ENCODE results near the gene CPM.

The CPM gene

DNA sequence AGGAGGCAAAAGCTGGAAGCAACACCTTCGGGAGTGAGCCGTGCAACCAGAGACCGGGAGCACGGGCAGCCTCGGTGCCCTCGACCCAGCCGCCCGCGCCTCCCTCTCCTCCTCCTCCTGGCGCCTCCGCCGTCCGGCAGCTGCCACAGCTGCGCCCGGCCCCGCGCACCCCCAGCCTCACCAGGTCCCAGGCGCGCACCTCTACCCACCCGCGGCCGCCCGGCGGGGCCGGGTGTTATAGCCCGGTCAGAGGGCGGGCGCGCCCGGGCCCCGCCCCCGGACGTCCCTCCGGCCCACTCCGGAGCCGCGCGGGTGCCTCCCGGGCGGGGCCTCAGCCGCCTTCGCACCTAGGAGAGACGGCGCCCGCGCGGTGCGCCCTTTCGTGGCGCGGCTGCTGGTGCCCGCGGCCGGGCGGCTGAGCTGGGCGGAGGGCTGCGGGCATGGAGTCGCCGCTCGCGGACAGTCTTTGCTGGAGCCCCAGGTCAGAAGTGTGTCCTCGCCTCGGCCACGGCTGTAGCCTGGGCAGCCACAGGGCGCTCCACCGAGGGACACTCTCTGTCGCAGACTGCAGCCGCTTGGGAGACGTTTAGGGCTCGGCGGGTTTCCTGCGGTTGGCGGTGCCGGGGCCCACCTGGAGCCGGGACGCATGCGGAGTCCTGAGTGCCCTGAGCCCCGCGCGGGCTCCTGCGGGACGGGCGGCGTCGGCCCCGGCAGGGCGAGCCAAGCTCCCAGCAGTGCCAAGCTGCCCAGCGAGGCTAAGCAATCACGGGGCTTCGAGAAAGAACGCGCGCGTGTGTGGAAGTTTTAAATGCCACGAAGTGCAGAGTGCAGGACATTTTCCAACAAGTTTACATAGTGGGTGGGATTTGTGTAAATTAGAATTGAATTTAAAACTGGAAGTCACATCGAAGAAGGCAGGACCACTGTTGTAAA is at the start of gene CPM:
TSS of gene CPM (minus strand) at position 211 of the 933 bp plus-strand sequence. CDS start 334 bp downstream, outside the sequence.
- DNase-seq (ENCODE audit: low read depth): no peak

DNA sequence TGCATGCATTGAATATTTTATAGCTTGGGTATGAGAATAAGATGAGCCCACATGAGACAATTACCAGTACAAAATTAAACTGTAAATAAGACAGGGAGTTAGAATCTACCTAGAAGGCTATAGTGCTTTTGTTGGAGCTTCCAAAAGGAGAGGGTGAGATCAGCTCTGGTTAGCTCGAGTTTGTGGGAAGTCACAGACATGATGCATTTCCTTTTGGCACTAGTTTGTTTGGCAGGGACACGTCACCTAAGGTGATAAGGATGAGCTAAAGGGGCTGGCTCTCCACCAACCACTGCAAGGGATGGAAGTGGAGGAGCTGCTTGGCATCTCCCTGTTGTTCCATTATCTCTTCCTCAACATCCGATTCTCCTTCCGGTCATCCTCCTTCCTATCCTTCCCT is 48.5 kb upstream of the CPM start:
- DNase-seq (ENCODE audit: low read depth): no peak

DNA sequence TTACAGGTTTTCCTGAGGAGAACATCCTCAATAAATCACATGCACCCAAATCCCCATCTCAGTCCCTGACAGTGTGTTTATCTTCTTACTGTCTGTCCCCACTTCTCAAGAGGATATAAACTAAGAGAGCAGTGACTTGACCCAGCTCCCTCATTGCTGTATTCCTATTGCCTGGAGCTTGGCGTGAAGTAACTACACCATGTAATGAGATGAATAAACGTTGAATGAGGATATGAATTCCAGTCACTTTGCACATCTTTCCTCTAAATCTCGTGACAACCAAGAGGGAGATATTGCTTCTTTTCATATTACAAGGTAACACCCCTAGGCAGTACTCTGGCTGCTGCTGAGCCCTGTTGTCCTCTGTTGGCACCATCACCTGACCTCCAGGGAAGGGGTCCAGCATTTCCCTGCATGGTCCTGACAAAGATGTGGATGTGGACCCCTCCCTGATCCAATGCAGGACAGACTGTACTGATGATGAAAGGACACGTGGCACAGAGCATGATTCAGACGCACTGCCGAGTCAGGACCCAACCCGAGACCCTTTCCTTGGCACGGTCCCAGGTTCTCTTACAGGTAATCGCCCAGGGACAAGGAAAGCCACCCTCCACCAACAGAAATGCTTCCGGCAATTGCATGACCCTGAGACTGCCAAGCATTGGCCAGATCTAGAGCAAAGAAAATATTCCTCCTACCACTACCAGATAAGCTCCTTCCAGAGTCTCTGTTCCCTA is 47.7 kb upstream of the CPM start:
- no peak for DNase-seq (ENCODE audit: low read depth)

DNA sequence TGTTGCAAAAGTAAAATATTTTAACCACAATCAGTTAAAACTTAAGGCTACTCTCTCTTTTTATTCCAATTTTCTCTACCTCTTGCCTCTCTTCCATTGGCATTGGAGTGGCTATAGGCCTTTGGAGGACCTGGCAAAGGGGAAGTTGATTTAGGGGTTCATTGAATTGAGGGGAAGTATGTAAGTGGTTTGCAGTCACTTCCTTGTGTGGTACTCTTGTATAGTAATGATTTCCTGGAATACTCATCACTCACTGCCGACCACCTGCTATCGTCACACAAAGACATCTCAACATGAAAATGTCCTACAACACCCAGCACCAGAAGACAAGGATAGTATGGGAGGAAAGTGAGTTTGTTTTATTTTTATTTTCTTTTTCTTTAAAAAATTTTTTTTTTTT is 45.7 kb upstream of the CPM start:
- DNase-seq (ENCODE audit: low read depth): no peak

DNA sequence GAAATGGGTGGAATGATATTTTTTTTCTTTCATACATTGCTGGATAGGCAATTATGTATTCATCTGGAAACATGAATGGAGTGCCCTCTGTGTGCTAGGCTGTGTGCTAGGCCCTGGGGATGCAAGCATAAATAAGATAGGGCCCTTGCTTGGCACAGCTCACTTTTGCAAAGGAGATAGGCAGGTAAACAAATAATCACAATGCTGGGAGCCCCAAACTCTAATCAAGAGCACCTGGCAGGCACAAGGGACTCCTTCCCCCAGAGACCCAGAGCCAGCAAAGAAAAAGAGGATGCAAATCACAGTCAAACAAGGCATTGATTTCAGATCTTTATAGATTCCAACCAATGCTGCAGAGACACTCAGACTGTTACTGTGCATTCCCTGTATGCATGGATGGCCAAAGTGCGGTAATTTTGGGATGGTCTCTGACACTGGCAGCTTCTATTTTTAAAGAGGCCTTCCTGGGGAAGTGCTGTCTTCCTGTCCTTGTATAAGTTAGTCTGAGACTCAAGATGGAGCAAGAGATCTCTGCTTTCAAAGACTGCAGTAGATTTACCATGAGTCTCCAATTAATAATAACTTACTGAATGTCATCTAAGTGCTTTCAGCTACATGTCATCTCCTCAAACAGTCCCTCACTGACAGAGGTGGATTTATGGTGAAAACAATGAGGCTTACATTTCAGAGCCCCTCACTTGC is 45.1 kb upstream of the CPM start:
- no peak for DNase-seq (ENCODE audit: low read depth)

DNA sequence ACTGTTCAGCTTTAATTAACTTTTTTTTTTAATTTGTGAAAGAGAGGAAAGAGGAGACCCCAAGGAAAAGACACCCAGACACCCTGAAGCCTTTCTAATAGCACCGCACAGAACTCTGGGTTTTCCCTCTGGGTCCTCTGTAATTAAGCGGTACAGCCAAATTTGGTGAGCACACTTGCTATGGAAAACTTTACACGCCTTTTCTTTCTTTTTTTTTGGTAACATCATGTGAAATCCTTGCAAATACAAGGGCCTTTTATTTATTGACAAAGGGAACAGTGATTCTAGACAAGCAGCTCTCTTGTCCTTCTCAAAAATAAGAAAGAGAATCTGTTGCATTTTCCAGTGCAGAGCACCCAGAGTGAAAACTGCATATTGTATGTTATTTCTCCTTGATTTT is 44.4 kb upstream of the CPM start:
- no peak for DNase-seq (ENCODE audit: low read depth)

DNA sequence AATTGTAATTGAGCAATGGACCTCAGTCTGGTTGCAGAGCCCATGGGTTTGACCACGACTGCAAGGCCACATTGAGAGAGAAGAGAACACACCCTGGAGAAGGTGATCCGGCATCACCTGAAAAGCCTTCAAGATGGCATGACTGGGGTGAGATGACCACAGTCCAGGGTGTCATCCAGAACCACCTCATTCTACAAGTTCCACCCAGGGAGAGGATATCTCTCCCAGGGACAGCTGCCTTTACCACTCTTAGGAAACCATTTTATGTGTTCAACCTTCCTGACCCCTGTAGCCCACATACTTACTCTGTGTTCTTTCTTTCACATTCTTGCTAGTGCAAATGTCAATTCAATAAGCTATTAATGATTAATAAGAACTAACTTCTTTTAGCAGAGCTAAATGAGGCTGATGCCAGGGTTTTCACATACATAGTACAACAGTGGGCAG is 43.4 kb upstream of the CPM start:
- no peak for DNase-seq (ENCODE audit: low read depth)

DNA sequence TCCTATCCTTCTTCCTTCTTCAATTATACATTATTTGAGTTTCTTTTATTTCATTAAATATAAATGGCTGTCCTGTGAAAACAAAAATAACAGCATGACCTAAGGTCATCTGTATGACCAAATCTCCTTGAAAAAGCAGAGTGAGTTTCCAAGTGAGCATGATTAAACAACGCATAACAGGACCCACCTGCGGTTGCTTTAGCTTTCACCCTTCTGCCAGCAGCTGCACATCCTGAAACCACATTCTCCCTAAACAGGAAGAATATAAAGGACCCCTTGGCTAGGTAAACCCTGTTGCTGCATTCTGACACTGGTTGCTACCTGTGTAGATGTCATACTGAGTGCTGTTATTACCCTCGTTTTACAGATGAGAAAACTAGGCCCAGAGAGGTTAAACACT is 42.8 kb upstream of the CPM start:
- no peak for DNase-seq (ENCODE audit: low read depth)

DNA sequence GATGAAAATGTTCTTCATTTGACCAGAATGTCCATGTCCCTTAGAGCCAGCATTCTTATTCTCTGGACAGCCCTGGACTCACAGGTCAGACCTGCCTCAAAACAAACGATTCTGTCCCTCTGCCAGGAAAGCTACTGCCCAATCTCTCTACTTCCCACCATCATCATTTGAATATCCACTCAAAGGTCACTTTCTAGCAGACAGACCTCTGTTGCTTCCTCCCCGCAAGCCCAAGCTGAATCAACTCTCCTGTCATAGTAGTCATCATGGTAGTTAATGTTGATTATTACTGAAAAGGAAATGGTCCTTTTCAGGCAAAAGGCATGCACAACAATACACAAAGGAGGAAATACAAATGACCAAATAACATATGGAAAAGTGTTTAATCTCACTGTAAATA is 39.6 kb upstream of the CPM start:
- DNase-seq (ENCODE audit: low read depth): no peak

DNA sequence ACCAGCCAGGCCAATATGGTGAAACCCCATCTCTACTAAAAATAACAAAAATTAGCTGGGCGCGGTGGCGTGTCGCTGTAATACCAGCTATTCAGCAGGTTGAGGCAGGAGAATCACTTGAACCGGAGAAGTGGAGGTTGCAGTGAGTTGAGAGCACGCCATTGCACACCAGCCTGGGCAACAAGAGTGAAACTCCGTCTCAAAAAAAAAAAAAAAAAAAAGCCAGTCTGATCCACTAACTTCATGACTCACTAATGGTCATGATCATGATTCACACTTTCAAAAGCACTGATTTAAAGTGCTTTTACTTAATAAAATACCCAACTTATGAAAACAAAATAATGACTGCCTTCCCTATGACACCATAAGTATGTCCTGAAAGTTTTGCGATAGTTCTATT is 38.4 kb upstream of the CPM start:
- no peak for DNase-seq (ENCODE audit: low read depth)

DNA sequence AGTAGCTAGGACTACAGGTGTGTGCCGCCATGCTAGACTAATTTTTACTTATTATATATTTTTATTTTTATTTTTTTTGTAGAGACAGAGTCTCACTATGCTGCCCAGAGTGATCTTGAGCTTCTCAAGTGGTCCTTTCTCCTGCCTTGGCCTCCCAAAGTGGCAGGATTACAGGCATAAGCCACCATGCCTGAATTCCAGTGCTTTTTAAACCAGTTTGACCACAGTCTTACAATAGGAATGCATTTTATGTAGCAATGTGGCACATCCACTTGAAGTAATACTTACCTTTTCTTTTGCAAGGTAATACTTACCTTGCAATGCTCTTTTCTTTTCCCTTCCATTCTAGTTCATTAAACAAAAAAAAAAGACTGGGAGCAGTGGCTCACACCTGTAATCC is 38.0 kb upstream of the CPM start:
- no peak for DNase-seq (ENCODE audit: low read depth)

DNA sequence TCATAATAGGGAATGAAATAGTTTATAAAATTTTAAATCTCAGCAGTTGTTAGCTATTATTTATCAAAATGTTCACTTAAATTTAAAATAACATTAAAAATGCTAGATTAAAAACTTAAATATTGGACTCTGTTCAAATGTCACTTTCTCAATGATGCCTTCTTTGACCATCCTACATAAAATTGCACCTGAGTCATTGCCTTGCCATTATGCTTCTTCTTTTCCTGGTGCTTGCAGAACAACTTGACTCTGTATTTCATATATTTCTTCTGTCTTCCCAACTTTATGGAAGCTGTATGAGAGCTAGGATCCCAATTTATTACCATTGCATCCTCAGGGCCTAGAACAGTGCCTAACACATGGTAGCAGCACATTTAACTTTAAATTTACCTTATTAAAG is 37.3 kb upstream of the CPM start:
- no peak for DNase-seq (ENCODE audit: low read depth)

DNA sequence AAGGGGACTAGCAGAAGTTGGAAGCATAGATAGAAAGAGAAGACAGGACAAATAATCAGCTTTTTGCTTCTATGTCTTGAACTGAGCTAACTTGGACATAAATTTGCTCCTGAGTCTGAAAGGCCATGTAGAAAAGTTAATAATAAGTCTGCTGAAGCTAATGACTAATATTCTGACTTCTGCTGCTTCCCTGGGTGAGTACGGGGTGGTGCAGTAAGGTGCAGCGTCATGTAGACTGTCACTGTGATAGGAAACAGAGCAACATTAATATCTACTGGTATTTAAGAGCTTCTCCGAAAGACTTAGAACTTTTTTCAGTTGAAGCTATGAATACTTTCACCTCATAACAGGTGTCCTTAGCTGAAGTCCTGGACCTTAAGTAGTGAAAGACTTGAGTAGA is 34.1 kb upstream of the CPM start:
- DNase-seq (ENCODE audit: low read depth): no peak

DNA sequence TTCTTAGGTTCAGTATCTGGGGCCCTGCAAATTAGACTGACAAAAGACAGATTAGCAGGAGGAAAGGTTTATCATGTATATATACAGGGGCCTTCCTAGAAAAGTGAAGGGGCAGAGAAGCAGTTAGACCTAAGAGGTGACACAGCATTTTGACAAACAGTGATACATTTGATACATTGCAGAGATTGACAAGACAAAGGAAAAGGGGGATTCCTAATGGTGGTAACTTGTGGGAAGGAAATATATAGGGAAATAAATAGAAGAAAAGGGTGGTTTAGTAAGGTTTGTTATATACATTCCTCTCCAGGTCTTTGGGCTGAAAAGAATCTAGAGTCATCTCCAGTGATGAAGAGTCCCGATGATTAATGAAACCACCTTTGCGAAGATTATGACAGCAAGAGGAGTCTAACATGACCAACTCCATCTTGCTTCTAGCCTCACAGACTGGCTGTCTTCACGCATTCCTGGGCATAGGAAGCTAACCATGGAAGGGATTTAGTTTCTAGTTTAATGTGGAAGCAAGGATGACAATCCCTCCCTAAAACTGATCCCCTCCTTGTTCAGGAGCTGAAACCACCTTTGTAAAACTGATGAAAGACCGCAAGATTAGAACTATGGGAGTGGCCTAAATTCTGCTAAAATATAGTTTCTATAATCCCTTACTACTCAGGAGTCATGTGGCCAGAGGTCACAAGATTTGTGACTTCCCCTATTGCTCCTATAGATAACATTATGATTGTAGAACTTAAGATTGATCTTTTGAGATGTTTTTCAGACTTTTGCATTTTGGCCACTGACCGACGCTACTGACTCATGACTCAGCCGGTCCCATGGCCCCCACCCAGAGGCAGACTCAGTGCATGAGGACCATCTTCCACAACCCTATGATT is 31.1 kb upstream of the CPM start:
- DNase-seq (ENCODE audit: low read depth): no peak

DNA sequence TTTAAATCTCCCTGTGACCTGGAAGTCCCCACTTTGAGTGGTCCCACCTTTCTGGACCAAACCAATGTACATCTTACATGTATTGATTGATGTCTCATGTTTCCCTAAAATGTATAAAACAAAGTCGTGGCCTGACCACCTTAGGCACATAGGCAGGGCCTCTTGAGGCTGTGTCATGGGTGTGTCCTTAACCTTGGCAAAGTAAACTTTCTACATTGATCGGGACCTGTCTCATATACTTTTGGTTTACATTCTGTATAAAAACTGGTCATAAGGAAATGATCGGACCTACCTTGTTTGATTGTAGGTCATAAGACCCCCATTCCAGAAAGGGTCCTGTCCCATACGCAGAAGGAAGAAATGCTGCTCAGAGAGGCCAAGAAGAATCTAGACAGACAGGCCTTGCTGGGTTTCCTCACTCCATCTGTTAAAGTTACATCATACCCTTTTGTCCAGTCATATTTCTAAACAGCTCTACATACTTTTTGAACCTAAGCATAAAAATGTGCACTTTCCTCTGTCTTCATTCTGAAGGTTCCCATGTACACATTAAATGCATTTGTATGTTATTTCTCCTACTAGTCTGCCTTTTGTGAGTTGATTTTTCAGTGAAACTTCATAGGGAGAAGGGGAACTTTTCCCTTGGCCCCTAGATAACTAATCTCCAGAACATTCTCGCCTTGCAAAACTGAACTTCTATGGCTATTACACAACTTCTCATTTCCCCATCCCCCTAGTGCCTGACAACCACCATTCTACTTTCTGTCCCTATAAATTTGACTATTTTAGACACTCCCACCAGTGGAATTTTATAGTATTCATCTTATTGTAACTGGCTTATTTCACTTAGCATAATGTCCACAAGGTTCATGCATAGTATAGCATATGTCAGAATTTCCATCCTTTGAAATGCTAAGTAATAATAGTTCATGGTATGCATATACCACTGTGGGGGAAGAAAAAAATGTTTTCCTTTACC is 30.2 kb upstream of the CPM start:
- DNase-seq (ENCODE audit: low read depth): no peak

DNA sequence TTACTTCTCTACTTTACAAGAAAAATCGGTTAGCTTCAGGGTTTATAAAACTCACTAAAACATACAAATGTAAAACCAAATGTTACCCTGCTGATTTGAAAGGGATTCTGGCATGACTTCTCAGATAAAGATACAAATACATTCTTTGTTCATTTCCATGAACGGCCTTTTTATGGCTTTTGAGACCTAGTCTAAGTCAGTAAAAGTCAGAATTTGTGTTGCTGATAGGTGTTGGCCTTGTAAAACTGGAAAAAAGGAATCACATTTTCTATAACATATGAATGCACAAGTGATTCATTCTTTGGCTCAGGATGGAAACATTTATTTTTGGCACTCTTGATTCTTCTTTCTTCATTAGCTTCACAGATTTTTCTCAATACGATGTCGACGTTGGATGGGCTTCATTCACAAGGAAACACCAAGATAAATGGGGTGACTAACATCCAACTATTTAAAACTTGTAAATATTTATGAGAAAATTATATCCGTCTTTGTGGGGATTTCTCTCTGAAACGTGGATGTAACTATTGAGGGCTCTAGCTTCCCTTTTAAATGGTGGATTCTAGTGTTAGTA is 27.0 kb upstream of the CPM start:
- no peak for DNase-seq (ENCODE audit: low read depth)

DNA sequence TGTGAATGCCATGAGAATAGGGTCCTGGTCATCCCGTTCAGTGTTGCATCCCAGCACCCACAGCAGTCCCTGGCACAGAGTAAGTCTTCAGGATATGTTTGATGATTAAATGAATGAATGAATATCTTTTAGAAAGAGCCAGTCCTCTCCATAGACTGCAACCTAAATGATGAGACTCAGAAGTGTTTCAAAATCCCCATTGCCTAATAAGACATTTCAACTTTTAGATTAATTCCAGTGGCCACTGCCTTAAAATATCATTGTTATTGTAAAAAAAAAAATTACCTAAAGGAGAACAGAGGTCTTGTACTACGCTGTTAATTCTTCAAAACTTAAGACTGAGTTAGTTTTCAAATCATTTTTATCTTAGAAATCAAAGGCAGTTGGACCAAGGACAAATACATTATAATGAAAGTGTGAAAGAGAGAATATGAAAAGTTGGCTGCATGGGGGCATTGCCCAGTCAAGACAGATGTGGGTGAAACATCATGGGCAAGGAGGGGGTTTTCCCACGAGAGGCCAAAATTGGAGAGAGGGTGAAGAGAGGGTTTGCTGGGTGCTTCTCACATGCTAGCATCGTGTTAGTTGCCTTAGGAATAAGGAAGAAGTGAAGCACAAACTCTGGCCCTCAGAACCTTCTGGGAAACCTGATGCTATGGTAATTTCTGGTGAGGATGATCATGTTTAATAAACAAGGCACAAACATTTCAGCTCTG is 26.3 kb upstream of the CPM start:
- no peak for DNase-seq (ENCODE audit: low read depth)

DNA sequence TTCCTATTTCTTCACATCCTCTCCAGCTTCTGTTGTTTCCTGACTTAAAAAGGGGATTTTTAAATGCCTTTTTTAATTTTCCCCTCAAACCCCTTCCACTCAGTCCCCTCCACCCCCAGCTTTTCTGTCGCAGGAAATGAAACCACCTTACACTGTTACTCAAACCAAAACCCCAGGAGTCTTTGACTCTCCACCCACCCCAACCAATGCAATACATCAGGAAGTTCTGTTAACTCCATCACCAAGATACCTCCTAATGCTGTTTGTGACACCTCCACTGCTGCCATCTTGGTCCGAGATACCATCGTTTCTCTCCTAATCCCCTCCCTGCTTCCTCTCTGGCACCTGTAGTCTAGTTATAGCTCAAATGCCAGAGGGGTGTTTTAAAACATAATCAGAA is 25.4 kb upstream of the CPM start:
- DNase-seq (ENCODE audit: low read depth): no peak

DNA sequence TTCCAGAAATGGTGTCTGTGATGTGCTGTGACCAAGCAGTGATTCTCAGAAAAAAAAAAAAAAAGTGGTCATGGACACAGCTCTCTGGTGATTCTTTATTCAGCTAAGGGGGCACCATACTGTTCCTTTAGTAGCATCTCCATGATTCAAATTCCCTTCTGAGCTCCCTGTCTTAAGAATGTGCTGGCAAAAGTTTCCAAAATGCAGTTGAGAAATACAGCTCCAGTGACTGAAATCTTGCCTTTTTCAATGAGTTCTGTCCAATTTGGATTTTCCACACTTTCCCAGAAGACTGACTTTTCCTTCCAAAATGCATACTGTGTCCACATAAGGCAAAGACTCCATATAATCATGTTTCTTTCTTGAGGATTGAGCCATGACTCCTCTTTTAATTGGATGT is 24.3 kb upstream of the CPM start:
- DNase-seq (ENCODE audit: low read depth): no peak
